ENCODE data around the gene RABGEF1.

Gene RABGEF1

GRCh38 chr7:66847879-66848790 is 107.6 kb downstream of the RABGEF1 start:
- DNase-seq (ENCODE audit: low read depth), result peak; percentile 15

DNA sequence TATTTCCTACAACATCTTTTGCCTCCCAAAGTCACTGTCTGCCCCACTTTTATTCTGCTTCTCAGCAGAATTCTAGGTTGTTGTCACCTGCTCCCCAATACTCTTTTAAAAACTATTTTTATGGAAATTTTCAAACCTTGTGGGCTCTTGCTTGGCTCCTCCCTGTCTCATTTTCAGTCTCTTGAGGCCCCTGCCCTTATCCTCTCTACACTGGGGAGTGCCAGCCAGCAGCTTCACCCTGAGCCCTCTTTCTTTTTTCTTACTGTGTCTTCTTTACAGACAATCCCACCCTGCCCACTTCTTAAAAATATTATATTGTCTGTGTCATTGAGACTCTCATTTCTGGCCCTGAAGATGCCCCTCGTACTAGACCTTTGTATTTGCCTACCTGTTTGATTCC is 118.8 kb downstream of the RABGEF1 start:
- no peak for DNase-seq (ENCODE audit: low read depth)

- no peak for DNase-seq (ENCODE audit: low read depth)
These were observed 119.5 kb downstream of the RABGEF1 start for GRCh38 chr7:66859794-66860645.

DNA sequence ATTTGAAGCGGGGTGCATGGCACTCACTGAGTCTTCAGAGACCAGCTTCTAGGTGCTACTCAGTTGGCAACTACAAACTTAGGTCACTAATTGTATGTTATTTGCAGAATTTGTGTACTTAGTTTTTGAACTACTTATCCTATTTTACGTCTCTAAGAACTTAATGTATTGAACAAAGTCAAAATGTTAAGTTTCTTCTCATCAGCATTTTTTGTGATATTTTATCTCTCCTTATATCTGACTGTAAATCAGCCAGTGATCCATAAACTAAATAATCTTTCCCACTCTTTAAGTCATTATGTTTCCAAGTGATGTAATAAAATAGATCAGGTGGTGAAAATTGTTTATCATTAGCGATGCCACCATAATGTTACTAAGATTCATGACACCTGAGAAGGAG is 120.2 kb downstream of the RABGEF1 start:
- no peak for DNase-seq (ENCODE audit: low read depth)
